BE2C (cell line): ENCODE results near the gene OPHN1. TPM values are rescaled to one million over a fixed set of nuclear protein-coding genes. Genes with fewer than 3 reads are reported as not detected.

Source experiments
- DNase-seq: peaks from one replicate; pipeline ENCODE4 v3.0.0-alpha.2; 2020
- H3K27me3 ChIP-seq: fragments of 250-450 bp; sonication (Bioruptor Pico); 2 replicates; pipeline ENCODE4 v1.5.1; 2020; ENCODE audit warnings: mild to moderate bottlenecking
- H3K36me3 ChIP-seq: fragments of 250-450 bp; sonication (Bioruptor Pico); 2 replicates; pipeline ENCODE4 v1.5.1; 2020; ENCODE audit warnings: mild to moderate bottlenecking
- H3K4me1 ChIP-seq: fragments of 250-450 bp; sonication (Bioruptor Pico); 2 replicates; pipeline ENCODE4 v1.5.1; 2020
- H3K4me3 ChIP-seq: 2 replicates; pipeline ENCODE4 v1.5.1; 2011; ENCODE audit warnings: low read depth, low read length
- H3K9me3 ChIP-seq: fragments of 250-450 bp; sonication (Bioruptor Pico); 2 replicates; pipeline ENCODE4 v1.5.1; 2020
- polyA plus RNA-seq: library from polyadenylated mRNA; unstranded; fragments of >200 nt; gene quantifications from one replicate; pipeline ENCODE4 v1.2.1, GENCODE V29; 2012; ENCODE audit warnings: low read depth, missing spikeins; ENCODE audit not compliant: insufficient read length, insufficient read depth
- TF ChIP-seq, protein P1 (sequence below): IDR thresholded peaks from 2 replicates; pipeline ENCODE4 v1.5.1; 2012; ENCODE audit warnings: mild to moderate bottlenecking, low read depth, low read length

Gene OPHN1
- polyA plus RNA-seq: not detected

- Histone ChIP-seq H3K27me3 (peaks cover 21% of the 10 kb centered on the region; the same call in 1 of the 2 replicates), H3K9me3 (no peaks in the 10 kb centered on the region), H3K4me1 (no peaks in the 10 kb centered on the region), H3K36me3 (no peaks in the 10 kb centered on the region), H3K4me3 (no peak within 1 kb of the TSS)
- no peak for DNase-seq
- TF ChIP-seq, protein P1, sequence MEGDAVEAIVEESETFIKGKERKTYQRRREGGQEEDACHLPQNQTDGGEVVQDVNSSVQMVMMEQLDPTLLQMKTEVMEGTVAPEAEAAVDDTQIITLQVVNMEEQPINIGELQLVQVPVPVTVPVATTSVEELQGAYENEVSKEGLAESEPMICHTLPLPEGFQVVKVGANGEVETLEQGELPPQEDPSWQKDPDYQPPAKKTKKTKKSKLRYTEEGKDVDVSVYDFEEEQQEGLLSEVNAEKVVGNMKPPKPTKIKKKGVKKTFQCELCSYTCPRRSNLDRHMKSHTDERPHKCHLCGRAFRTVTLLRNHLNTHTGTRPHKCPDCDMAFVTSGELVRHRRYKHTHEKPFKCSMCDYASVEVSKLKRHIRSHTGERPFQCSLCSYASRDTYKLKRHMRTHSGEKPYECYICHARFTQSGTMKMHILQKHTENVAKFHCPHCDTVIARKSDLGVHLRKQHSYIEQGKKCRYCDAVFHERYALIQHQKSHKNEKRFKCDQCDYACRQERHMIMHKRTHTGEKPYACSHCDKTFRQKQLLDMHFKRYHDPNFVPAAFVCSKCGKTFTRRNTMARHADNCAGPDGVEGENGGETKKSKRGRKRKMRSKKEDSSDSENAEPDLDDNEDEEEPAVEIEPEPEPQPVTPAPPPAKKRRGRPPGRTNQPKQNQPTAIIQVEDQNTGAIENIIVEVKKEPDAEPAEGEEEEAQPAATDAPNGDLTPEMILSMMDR: no peak
These were observed at the start of gene OPHN1 for GRCh38 chrX:68433155-68433980. Gene OPHN1 (minus strand): TSS chrX:68433495. CDS start chrX:68433020, 475 bp downstream.

DNA sequence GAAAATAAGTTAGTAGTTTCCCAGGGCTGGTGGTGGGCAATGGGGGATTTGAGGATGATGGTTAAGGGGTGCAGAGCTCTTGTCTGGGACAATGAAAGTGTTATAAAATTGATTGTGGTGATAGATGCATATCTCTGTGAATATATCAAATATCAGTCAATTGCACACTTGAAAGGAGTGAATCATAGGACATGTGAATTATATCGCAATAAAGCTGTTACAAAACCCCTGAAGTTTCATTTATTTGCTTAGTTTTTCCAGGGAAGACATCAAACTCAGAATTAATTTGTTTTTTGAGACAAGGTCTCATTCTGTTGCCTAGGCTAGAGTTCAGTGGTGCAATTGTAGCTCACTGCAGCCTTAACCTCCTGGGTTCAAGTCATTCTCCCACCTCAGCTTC lies 47.7 kb upstream of the OPHN1 start:
- Histone ChIP-seq H3K36me3 (no peaks in the 10 kb centered on the region), H3K27me3 (no peaks in the 10 kb centered on the region)
- DNase-seq: no peak

GRCh38 chrX:68464796-68465195 lies 31.5 kb upstream of the OPHN1 start:
- TF ChIP-seq, protein P1: no peak
- Histone ChIP-seq H3K27me3 (no peaks in the 10 kb centered on the region), H3K4me1 (no peaks in the 10 kb centered on the region), H3K9me3 (no peaks in the 10 kb centered on the region), H3K4me3 (no peak overlapping the region), H3K36me3 (no peaks in the 10 kb centered on the region)
- DNase-seq: no peak

More for the DNA sequence above, 47.7 kb upstream of the OPHN1 start:
- TF ChIP-seq, protein P1: no peak
- no peaks in the 10 kb centered on the region for H3K4me1 ChIP-seq
- H3K4me3 ChIP-seq: no peak overlapping the region
- no peaks in the 10 kb centered on the region for H3K9me3 ChIP-seq

DNA sequence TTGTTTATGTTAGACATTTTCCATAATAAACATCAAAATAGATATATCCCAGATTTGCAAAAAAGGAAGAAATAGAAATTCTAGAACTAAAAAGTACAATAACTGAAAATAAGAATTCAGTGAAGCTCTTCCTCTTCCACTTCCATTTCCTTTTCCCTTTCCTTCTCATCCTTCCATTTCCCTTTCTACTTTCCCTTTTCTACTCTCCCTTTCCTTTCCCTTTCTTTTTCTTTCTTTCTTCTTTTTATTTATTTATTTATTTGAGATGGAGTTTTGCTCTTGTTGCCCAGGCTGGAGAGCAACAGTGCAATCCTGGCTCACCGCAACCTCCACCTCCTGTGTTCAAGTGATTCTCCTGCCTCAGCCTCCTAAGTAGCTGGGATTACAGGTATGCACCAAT lies 30.6 kb upstream of the OPHN1 start:
- Histone ChIP-seq H3K9me3 (no peaks in the 10 kb centered on the region), H3K27me3 (no peaks in the 10 kb centered on the region), H3K4me1 (no peaks in the 10 kb centered on the region), H3K36me3 (no peaks in the 10 kb centered on the region), H3K4me3 (no peak overlapping the region)
- TF ChIP-seq, protein P1: no peak
- no peak for DNase-seq

DNA sequence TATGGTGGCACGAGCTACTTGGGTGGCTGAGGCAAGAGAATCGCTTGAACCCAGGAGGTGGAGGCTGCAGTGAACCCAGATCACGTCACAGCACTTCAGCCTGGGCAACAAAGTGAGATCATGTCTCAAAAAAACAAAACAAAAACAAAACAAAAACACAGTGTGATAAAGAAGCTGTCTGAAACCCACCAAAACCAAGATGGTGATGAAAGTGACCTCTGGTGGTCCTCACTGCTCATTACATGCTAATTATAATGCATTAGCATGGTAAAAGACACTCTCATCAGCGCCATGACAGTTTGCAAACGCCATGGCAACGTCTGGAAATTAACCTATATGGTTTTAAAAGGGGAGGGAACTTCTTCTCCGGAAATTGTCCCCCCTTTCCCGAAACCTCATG lies 29.4 kb upstream of the OPHN1 start:
- DNase-seq: peak; percentile 27
- Histone ChIP-seq H3K27me3 (no peaks in the 10 kb centered on the region), H3K9me3 (no peaks in the 10 kb centered on the region), H3K4me1 (no peaks in the 10 kb centered on the region), H3K4me3 (no peak overlapping the region), H3K36me3 (no peaks in the 10 kb centered on the region)
- TF ChIP-seq, protein P1: peak; percentile 50

DNA sequence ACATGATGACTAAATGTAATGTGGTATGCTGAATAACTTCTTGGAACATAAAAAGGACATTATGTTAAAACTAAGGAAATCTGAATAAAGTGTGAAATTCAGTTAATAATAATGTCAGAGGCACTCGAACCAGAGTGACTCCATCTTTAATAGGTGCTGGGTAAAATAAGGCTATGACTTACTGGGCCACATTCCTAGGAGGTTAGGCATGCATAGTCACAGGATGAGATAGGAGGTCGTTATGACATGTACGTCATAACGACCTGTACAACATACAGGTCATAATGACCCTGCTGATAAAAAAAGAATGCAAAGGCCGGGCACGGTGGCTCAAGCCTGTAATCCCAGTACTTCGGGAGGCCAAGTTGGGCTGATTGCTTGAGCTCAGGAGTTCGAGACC lies 28.9 kb upstream of the OPHN1 start:
- DNase-seq: no peak
- no peaks in the 10 kb centered on the region for H3K36me3 ChIP-seq
- no peaks in the 10 kb centered on the region for H3K4me1 ChIP-seq
- no peaks in the 10 kb centered on the region for H3K9me3 ChIP-seq
- TF ChIP-seq, protein P1: no peak
- no peak overlapping the region for H3K4me3 ChIP-seq
- H3K27me3 ChIP-seq: no peaks in the 10 kb centered on the region
